ENCODE data around the gene RLBP1.

DNA sequence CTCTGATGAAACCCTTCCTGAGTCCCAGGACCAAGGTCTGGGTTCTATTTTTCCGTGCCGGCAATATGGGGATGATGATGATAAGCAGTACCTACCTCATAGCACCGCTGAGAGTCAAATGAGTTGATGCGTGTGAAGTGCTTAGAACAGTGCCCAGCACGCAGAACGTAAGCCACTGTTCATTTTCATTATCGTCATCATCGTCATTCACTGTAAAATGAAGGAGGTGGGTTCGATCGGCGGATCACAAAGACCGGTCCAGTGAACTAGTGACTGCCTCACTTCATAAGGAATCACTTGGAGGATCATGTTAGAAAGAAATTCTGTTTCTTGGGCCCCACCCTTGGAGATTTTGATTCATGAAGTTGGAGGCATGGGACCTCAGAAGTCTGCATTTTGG, 44.3 kb downstream of the RLBP1 start:
- TF ChIP-seq, protein P1, sequence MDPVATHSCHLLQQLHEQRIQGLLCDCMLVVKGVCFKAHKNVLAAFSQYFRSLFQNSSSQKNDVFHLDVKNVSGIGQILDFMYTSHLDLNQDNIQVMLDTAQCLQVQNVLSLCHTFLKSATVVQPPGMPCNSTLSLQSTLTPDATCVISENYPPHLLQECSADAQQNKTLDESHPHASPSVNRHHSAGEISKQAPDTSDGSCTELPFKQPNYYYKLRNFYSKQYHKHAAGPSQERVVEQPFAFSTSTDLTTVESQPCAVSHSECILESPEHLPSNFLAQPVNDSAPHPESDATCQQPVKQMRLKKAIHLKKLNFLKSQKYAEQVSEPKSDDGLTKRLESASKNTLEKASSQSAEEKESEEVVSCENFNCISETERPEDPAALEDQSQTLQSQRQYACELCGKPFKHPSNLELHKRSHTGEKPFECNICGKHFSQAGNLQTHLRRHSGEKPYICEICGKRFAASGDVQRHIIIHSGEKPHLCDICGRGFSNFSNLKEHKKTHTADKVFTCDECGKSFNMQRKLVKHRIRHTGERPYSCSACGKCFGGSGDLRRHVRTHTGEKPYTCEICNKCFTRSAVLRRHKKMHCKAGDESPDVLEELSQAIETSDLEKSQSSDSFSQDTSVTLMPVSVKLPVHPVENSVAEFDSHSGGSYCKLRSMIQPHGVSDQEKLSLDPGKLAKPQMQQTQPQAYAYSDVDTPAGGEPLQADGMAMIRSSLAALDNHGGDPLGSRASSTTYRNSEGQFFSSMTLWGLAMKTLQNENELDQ (tag by site-specific recombination; IDR thresholded peaks at IDR 0.05; ENCODE audit: low read depth), result no peak
- TF ChIP-seq, protein P2, sequence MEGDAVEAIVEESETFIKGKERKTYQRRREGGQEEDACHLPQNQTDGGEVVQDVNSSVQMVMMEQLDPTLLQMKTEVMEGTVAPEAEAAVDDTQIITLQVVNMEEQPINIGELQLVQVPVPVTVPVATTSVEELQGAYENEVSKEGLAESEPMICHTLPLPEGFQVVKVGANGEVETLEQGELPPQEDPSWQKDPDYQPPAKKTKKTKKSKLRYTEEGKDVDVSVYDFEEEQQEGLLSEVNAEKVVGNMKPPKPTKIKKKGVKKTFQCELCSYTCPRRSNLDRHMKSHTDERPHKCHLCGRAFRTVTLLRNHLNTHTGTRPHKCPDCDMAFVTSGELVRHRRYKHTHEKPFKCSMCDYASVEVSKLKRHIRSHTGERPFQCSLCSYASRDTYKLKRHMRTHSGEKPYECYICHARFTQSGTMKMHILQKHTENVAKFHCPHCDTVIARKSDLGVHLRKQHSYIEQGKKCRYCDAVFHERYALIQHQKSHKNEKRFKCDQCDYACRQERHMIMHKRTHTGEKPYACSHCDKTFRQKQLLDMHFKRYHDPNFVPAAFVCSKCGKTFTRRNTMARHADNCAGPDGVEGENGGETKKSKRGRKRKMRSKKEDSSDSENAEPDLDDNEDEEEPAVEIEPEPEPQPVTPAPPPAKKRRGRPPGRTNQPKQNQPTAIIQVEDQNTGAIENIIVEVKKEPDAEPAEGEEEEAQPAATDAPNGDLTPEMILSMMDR (tag by site-specific recombination; IDR thresholded peaks at IDR 0.05), result no peak
- TF ChIP-seq, protein P3, sequence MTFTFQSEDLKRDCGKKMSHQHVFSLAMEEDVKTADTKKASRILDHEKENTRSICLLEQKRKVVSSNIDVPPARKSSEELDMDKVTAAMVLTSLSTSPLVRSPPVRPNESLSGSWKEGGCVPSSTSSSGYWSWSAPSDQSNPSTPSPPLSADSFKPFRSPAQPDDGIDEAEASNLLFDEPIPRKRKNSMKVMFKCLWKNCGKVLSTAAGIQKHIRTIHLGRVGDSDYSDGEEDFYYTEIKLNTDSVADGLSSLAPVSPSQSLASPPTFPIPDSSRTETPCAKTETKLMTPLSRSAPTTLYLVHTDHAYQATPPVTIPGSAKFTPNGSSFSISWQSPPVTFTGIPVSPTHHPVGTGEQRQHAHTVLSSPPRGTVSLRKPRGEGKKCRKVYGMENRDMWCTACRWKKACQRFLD (tag by site-specific recombination; IDR thresholded peaks at IDR 0.05), result no peak
- no peak for TF ChIP-seq HOXA7 (CRISPR knock-in tag; IDR thresholded peaks at IDR 0.05; ENCODE audit: borderline replicate concordance)
- TF ChIP-seq, protein P4, sequence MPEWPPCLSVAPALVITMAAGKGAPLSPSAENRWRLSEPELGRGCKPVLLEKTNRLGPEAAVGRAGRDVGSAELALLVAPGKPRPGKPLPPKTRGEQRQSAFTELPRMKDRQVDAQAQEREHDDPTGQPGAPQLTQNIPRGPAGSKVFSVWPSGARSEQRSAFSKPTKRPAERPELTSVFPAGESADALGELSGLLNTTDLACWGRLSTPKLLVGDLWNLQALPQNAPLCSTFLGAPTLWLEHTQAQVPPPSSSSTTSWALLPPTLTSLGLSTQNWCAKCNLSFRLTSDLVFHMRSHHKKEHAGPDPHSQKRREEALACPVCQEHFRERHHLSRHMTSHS (tag by site-specific recombination; IDR thresholded peaks at IDR 0.05), result no peak
- TF ChIP-seq ZNF768 (tag by site-specific recombination; IDR thresholded peaks at IDR 0.05), result no peak
- TF ChIP-seq ZNF311 (tag by site-specific recombination; IDR thresholded peaks at IDR 0.05; ENCODE audit: borderline replicate concordance), result no peak
- TF ChIP-seq ZNF24 (tag by site-specific recombination; IDR thresholded peaks at IDR 0.05), result no peak
- TF ChIP-seq MYNN (tag by site-specific recombination; IDR thresholded peaks at IDR 0.05; ENCODE audit: borderline replicate concordance), result no peak
- TF ChIP-seq SETDB1 (IDR thresholded peaks at IDR 0.05; ENCODE audit: insufficient read length, low read length), result no peak
- TF ChIP-seq, protein P5, sequence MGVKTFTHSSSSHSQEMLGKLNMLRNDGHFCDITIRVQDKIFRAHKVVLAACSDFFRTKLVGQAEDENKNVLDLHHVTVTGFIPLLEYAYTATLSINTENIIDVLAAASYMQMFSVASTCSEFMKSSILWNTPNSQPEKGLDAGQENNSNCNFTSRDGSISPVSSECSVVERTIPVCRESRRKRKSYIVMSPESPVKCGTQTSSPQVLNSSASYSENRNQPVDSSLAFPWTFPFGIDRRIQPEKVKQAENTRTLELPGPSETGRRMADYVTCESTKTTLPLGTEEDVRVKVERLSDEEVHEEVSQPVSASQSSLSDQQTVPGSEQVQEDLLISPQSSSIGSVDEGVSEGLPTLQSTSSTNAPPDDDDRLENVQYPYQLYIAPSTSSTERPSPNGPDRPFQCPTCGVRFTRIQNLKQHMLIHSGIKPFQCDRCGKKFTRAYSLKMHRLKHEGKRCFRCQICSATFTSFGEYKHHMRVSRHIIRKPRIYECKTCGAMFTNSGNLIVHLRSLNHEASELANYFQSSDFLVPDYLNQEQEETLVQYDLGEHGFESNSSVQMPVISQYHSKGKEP (tag by site-specific recombination; IDR thresholded peaks at IDR 0.05), result no peak
- TF ChIP-seq, protein P6, sequence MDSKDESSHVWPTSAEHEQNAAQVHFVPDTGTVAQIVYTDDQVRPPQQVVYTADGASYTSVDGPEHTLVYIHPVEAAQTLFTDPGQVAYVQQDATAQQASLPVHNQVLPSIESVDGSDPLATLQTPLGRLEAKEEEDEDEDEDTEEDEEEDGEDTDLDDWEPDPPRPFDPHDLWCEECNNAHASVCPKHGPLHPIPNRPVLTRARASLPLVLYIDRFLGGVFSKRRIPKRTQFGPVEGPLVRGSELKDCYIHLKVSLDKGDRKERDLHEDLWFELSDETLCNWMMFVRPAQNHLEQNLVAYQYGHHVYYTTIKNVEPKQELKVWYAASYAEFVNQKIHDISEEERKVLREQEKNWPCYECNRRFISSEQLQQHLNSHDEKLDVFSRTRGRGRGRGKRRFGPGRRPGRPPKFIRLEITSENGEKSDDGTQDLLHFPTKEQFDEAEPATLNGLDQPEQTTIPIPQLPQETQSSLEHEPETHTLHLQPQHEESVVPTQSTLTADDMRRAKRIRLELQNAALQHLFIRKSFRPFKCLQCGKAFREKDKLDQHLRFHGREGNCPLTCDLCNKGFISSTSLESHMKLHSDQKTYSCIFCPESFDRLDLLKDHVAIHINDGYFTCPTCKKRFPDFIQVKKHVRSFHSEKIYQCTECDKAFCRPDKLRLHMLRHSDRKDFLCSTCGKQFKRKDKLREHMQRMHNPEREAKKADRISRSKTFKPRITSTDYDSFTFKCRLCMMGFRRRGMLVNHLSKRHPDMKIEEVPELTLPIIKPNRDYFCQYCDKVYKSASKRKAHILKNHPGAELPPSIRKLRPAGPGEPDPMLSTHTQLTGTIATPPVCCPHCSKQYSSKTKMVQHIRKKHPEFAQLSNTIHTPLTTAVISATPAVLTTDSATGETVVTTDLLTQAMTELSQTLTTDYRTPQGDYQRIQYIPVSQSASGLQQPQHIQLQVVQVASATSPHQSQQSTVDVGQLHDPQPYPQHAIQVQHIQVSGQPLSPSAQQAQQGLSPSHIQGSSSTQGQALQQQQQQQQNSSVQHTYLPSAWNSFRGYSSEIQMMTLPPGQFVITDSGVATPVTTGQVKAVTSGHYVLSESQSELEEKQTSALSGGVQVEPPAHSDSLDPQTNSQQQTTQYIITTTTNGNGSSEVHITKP (tag by site-specific recombination; IDR thresholded peaks at IDR 0.05), result no peak

All from HEK293 (cell line).